Measurements from ENCODE around the gene ICE2. TPM values are rescaled to one million over a fixed set of nuclear protein-coding genes. Genes with fewer than 3 reads are reported as not detected.

ICE2 gene
- polyA plus RNA-seq, 1 of the 3 experiments (the other 2 are of a cell fraction) = 19.0 TPM

- POLR2A ChIA-PET = no interaction called here
- no peak overlapping the region for H2AFZ ChIP-seq (ENCODE audit: low read depth)
These were observed 13.9 kb downstream of the ICE2 start for GRCh38 chr15:60464836-60465630.

DNA sequence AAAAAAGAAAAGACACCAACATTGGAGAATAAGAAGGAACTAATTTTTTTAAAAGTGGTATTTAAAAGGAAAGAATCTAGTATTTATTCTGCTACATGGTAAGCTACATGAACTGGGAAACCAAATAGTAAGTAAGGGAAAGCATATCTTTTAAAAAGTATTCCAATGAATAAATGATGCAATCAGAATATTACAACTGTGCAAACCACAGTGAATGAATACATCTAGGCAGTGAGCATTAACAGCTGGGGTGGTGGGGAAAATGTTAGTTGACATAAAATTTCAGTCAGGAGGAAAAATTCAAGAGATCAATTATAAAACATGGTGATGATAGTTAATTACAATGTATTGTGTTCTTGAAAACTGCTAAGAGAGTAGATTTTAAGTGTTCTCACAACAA lies 16.9 kb downstream of the ICE2 start:
- no peak for DNase-seq
- H3K4me2 ChIP-seq = no peak overlapping the region
- no peaks in the 10 kb centered on the region for H3K27me3 ChIP-seq (ENCODE audit: insufficient read depth)
- H3K4me3 ChIP-seq (ENCODE audit: low read depth in 2 of 2, low read length in 1 of 2) = no peak overlapping the region
- ChIA-PET POLR2A (no interaction called here), CTCF (no interaction called here)
- no peaks in the 10 kb centered on the region for H4K20me1 ChIP-seq (ENCODE audit: insufficient read depth)
- no peak overlapping the region for H3K27ac ChIP-seq (ENCODE audit: low read depth in 2 of 2, low read length in 1 of 2)
- H3K9me2 ChIP-seq = no peaks in the 10 kb centered on the region
- no peak overlapping the region for H3K9ac ChIP-seq
- peaks cover 9% of the 10 kb centered on the region for H3F3A ChIP-seq (replicated peaks; ENCODE audit: insufficient read depth)
- H2AFZ ChIP-seq (ENCODE audit: low read depth) = no peak overlapping the region
- H3K36me3 ChIP-seq (replicated peaks in 1 of 2; ENCODE audit: control insufficient read depth in 1 of 2, insufficient read depth in 2 of 2, low read length in 1 of 2) = peaks cover 30 to 37% of the 10 kb centered on the region in 2 experiments
- peaks cover 0 to 4% of the 10 kb centered on the region in 2 experiments; a peak in 2 of 4 replicates for H3K4me1 ChIP-seq (ENCODE audit: control insufficient read depth in 1 of 2, insufficient read depth in 2 of 2, low read depth in 1 of 2, low read length in 1 of 2)
- H3K9me3 ChIP-seq = no peaks in the 10 kb centered on the region
- peaks cover 8% of the 10 kb centered on the region; the same call in 1 of the 2 replicates for H3K79me2 ChIP-seq (ENCODE audit: insufficient read depth)
- TF ChIP-seq NFIC (IDR thresholded peaks at IDR 0.05; ENCODE audit: borderline replicate concordance) = no peak
- TF ChIP-seq, protein P1, sequence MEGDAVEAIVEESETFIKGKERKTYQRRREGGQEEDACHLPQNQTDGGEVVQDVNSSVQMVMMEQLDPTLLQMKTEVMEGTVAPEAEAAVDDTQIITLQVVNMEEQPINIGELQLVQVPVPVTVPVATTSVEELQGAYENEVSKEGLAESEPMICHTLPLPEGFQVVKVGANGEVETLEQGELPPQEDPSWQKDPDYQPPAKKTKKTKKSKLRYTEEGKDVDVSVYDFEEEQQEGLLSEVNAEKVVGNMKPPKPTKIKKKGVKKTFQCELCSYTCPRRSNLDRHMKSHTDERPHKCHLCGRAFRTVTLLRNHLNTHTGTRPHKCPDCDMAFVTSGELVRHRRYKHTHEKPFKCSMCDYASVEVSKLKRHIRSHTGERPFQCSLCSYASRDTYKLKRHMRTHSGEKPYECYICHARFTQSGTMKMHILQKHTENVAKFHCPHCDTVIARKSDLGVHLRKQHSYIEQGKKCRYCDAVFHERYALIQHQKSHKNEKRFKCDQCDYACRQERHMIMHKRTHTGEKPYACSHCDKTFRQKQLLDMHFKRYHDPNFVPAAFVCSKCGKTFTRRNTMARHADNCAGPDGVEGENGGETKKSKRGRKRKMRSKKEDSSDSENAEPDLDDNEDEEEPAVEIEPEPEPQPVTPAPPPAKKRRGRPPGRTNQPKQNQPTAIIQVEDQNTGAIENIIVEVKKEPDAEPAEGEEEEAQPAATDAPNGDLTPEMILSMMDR (IDR thresholded peaks at IDR 0.05) = no peak
- TF ChIP-seq, protein P2, sequence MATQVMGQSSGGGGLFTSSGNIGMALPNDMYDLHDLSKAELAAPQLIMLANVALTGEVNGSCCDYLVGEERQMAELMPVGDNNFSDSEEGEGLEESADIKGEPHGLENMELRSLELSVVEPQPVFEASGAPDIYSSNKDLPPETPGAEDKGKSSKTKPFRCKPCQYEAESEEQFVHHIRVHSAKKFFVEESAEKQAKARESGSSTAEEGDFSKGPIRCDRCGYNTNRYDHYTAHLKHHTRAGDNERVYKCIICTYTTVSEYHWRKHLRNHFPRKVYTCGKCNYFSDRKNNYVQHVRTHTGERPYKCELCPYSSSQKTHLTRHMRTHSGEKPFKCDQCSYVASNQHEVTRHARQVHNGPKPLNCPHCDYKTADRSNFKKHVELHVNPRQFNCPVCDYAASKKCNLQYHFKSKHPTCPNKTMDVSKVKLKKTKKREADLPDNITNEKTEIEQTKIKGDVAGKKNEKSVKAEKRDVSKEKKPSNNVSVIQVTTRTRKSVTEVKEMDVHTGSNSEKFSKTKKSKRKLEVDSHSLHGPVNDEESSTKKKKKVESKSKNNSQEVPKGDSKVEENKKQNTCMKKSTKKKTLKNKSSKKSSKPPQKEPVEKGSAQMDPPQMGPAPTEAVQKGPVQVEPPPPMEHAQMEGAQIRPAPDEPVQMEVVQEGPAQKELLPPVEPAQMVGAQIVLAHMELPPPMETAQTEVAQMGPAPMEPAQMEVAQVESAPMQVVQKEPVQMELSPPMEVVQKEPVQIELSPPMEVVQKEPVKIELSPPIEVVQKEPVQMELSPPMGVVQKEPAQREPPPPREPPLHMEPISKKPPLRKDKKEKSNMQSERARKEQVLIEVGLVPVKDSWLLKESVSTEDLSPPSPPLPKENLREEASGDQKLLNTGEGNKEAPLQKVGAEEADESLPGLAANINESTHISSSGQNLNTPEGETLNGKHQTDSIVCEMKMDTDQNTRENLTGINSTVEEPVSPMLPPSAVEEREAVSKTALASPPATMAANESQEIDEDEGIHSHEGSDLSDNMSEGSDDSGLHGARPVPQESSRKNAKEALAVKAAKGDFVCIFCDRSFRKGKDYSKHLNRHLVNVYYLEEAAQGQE (IDR thresholded peaks at IDR 0.05; ENCODE audit: low read depth, low read length) = no peak
- no peak for TF ChIP-seq TAF1 (IDR thresholded peaks at IDR 0.05; ENCODE audit: borderline replicate concordance, low read depth, low read length)
- TF ChIP-seq, protein P3, sequence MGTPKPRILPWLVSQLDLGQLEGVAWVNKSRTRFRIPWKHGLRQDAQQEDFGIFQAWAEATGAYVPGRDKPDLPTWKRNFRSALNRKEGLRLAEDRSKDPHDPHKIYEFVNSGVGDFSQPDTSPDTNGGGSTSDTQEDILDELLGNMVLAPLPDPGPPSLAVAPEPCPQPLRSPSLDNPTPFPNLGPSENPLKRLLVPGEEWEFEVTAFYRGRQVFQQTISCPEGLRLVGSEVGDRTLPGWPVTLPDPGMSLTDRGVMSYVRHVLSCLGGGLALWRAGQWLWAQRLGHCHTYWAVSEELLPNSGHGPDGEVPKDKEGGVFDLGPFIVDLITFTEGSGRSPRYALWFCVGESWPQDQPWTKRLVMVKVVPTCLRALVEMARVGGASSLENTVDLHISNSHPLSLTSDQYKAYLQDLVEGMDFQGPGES (IDR thresholded peaks at IDR 0.05; ENCODE audit: low read depth, low read length) = no peak
- no peak for TF ChIP-seq EP300 (IDR thresholded peaks at IDR 0.05; ENCODE audit: borderline replicate concordance in 1 of 2, low read depth in 1 of 2, low read length in 1 of 2)
- no peak for TF ChIP-seq RXRA (IDR thresholded peaks at IDR 0.05; ENCODE audit: borderline replicate concordance, low read depth)
- no peak for TF ChIP-seq TCF12 (IDR thresholded peaks at IDR 0.05)
- no peak for TF ChIP-seq RFX5 (IDR thresholded peaks at IDR 0.05; ENCODE audit: low read length)
- TF ChIP-seq FOSL2 (IDR thresholded peaks at IDR 0.05; ENCODE audit: borderline replicate concordance, low read depth) = no peak
- TF ChIP-seq GATA2 (CRISPR knock-in tag; IDR thresholded peaks at IDR 0.05) = no peak
- TF ChIP-seq, protein P4, sequence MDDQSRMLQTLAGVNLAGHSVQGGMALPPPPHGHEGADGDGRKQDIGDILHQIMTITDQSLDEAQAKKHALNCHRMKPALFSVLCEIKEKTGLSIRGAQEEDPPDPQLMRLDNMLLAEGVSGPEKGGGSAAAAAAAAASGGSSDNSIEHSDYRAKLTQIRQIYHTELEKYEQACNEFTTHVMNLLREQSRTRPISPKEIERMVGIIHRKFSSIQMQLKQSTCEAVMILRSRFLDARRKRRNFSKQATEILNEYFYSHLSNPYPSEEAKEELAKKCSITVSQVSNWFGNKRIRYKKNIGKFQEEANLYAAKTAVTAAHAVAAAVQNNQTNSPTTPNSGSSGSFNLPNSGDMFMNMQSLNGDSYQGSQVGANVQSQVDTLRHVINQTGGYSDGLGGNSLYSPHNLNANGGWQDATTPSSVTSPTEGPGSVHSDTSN (IDR thresholded peaks at IDR 0.05) = no peak
- no peak for TF ChIP-seq ELF1 (IDR thresholded peaks at IDR 0.05)

More at GRCh38 chr15:60464836-60465630, 13.9 kb downstream of the ICE2 start:
- Histone ChIP-seq H4K20me1 (ENCODE audit: insufficient read depth) (no peaks in the 10 kb centered on the region), H3K79me2 (ENCODE audit: insufficient read depth) (peaks cover 24% of the 10 kb centered on the region), H3F3A (replicated peaks; ENCODE audit: insufficient read depth) (peaks cover 12% of the 10 kb centered on the region), H3K36me3 (replicated peaks in 1 of 2; ENCODE audit: control insufficient read depth in 1 of 2, insufficient read depth in 2 of 2, low read length in 1 of 2) (peaks cover 47 to 60% of the 10 kb centered on the region in 2 experiments), H3K9me3 (no peaks in the 10 kb centered on the region), H3K27ac (ENCODE audit: low read depth in 2 of 2, low read length in 1 of 2) (no peak overlapping the region), H3K9me2 (no peaks in the 10 kb centered on the region), H3K4me1 (ENCODE audit: control insufficient read depth in 1 of 2, insufficient read depth in 2 of 2, low read depth in 1 of 2, low read length in 1 of 2) (peaks cover 0 to 7% of the 10 kb centered on the region in 2 experiments; a peak in 1 of 4 replicates), H3K4me3 (ENCODE audit: low read depth in 2 of 2, low read length in 1 of 2) (no peak overlapping the region), H3K4me2 (no peak overlapping the region), H3K27me3 (ENCODE audit: insufficient read depth) (no peaks in the 10 kb centered on the region), H3K9ac (no peak overlapping the region)
- DNase-seq = no peak
- CTCF ChIA-PET = interaction anchor here (1.5 to 2.1 kb wide), 3 partner anchors 21 to 106 kb away, joined by 4 to 8 read pairs (median 6); no protein-coding TSS in a partner anchor
- WGBS (ENCODE audit: low lambda C conversion rate) = 84% methylated on average over 7 of the region's 7 CpGs
- no peak for TF ChIP-seq GATA2 (CRISPR knock-in tag; IDR thresholded peaks at IDR 0.05)
- TF ChIP-seq EP300 (IDR thresholded peaks at IDR 0.05; ENCODE audit: borderline replicate concordance in 1 of 2, low read depth in 1 of 2, low read length in 1 of 2) = no peak
- no peak for TF ChIP-seq SIN3A (IDR thresholded peaks at IDR 0.05; ENCODE audit: borderline replicate concordance, low read depth, low read length)
- no peak for TF ChIP-seq FOXM1 (IDR thresholded peaks at IDR 0.05; ENCODE audit: low read depth)
- TF ChIP-seq SMC3 (IDR thresholded peaks at IDR 0.05; ENCODE audit: low read depth, low read length) = no peak
- TF ChIP-seq TCF12 (IDR thresholded peaks at IDR 0.05) = no peak
- no peak for TF ChIP-seq GABPA (IDR thresholded peaks at IDR 0.05; ENCODE audit: low read depth)
- no peak for TF ChIP-seq EZH2phosphoT487 (IDR thresholded peaks at IDR 0.05; ENCODE audit: borderline replicate concordance, low read depth)
- no peak for TF ChIP-seq ELF1 (IDR thresholded peaks at IDR 0.05)
- TF ChIP-seq MAX (IDR thresholded peaks at IDR 0.05; ENCODE audit: low read depth) = no peak
- TF ChIP-seq RCOR1 (IDR thresholded peaks at IDR 0.05; ENCODE audit: low read length) = no peak
